Midbrain (tissue), 1 donor: ENCODE data around the gene ACAN.

Experiments
- DNase-seq: peaks from one replicate; lab custom pipeline; 2025; lab: John Stamatoyannopoulos, UW

Gene ACAN

GRCh38 chr15:88803241-88803919 lies at the start of gene ACAN:
Gene ACAN, plus strand, starts transcription at chr15:88803436. Its CDS starts 32,771 bp downstream, at chr15:88836207.
- no peak for DNase-seq

- no peak for DNase-seq
Measured at GRCh38 chr15:88756521-88756920, 46.7 kb upstream of the ACAN start.

GRCh38 chr15:88756921-88757320 lies 46.3 kb upstream of the ACAN start:
- no peak for DNase-seq

GRCh38 chr15:88759872-88760271 lies 43.4 kb upstream of the ACAN start:
- no peak for DNase-seq

- no peak for DNase-seq
Measured at GRCh38 chr15:88764448-88764847, 38.8 kb upstream of the ACAN start.

DNA sequence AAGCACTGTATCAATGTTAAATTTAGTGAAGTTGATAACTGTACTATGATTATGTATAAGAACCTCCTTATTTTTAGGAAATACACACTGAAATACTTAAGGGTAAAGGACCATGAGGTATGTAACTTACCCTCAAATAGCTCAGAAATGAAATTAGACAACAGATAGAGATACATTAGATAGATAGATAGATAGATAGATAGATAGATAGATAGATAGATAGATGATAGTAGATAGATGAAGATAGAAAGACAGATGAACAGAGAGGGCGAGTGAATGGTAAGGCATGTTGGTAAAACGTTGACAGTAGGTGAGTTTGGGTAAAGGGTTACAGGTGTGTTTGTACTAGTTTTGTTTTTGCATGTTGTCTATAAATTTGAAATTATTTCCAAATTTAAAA lies 38.0 kb upstream of the ACAN start:
- no peak for DNase-seq

DNA sequence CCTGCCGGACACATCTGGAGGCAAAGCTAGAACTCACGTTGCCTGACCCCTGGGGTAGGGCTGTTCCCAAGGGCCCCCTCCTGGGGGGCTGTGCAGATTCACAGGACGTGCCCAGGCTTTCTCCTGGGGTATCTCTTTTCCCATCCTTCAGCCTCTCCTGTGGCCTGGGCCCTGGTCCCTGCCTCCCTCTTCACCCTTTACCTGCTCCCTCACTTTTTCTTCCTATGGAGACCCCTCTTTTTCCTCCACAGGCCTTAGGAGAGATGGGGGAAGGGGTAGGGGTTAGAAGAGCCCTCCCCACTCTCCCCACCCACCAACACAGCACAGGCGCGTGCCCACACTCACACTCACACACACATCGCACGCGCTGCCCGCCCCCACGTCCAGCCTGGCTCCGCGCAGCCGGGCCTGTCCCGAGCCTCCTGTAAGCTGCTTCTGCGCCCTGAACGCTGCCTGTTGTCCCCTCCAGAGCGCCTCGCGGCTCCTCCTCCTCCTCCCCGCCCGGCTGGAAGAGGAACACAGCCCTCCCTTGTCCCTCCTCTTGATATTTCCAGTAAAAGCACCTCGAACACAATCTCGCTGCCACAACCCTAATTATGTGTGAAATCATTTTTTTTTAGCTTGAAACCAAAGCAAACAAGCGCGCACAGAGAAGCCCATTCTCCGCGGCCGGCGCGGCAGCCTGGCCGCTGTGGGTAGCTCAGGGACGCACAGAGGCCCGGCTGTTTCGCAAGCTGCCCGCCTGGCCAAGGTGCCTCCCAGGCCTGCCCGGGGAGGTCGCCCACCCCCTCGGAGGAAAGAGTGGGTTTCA lies 33.9 kb upstream of the ACAN start:
- DNase-seq = peak; percentile 9

GRCh38 chr15:88775776-88776175 lies 27.5 kb upstream of the ACAN start:
- DNase-seq = no peak

DNA sequence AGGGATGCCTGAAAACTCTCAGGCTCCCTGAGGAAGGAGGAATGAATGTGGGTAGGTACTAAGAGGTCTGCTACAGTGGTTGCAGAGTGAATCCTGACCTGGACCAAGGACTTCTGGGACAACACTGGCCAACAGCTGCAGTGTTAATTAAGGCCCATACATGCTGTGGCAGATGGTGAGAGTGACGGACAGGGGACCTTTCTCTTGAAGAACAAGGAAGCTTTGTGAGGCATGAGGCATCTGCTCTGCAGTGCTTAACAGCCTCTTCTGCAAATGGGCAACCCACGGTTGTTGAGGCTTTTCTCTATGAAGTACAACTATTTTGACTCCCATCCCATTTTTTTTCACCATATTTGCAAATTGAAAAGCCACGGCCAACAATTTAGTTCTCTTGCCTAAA lies 26.6 kb upstream of the ACAN start:
- DNase-seq = peak; percentile 43

DNA sequence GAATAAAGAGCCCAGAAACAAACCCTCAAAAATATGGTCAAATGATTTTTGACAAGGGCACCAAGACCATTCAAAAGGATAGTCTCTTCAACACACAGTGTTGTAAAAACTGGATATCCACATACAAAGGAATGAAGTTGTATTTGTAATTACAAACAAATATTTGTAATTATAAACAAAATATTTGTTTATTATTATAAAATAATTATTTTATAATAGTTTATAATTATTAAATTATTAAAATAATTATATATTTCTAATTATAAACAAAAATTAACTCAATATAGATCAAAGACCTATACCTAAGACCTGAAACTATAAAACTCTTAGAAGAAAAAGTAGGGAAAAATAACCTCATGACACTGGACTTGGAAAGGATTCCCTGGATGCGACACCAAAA lies 23.3 kb upstream of the ACAN start:
- no peak for DNase-seq

GRCh38 chr15:88782465-88782864 lies 20.8 kb upstream of the ACAN start:
- DNase-seq = no peak

DNA sequence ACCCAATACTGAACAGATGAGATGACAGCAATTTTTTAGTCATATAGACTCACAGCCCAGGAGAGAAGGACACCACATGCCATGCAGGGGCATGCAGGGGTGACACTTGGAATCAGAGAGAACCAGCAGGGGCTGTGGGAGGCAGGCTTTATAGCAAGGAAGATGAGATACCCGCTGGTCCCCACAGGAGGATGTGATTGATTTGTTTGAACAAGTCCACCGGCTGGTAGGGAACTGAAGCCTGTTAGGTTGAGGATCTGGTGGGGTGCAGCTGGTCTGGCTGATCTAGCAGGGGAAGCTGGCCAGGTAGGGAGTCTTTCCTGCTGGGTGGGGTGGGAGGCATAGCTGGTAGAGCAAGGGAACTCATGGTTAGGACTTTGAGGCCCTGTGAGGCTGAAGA lies 18.0 kb upstream of the ACAN start:
- no peak for DNase-seq

DNA sequence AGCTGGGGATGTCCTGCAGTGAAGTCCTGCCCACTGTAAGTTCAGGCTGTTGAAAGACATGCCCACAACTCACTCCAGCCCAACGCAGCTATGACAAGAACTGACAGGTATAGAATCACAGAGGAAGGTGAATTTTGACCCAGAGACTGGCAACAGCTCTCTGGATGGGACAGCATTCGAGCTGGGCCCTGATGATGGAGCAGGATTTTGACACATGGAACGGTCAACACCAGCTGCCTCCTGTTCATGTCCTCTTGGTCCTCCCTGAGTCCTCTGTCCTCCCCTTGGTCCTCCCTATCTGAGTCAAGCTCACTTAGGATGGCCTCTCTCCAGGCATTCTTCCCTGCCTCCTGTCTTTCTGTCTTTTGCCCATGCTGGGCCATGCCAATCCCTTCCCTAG lies 15.2 kb upstream of the ACAN start:
- no peak for DNase-seq

GRCh38 chr15:88788816-88789215 lies 14.4 kb upstream of the ACAN start:
- DNase-seq = no peak

DNA sequence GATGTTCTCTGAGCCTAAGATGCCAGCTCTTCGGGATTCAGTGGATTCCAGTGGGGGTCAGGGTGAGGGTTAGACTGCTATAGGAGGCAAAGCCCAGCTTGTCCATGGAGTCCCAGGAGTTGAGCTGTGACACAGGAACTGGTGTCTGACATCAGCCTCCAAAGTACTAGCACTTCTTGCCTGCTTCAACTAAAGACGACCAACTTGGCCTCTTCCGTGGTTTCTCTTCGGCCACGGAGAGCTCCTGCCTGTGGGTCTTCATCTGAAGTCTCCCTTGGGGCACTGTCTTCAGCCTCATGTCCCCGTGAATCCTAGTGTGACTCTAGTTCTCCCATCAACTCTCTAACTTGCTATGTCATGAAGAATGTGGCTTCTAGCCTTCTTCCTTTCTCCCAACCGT lies 12.8 kb upstream of the ACAN start:
- no peak for DNase-seq

DNA sequence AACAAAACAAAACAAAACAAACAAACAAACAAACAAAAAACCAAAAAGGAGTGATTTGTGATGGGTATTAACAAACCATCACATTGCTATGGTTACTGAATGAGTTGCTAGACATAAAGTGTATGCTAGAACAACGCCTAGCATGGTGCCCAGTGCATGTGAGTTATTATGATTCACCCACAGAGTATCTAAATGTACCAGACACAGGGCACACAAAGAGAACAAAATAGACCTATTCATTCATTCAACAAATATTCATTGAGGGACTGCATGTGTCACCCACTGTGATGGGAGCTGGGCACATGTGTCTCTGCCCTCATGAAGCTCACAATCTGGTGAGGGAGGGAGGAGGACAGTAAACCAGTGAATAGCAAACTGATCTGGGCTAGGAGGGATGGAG lies 11.6 kb upstream of the ACAN start:
- no peak for DNase-seq

DNA sequence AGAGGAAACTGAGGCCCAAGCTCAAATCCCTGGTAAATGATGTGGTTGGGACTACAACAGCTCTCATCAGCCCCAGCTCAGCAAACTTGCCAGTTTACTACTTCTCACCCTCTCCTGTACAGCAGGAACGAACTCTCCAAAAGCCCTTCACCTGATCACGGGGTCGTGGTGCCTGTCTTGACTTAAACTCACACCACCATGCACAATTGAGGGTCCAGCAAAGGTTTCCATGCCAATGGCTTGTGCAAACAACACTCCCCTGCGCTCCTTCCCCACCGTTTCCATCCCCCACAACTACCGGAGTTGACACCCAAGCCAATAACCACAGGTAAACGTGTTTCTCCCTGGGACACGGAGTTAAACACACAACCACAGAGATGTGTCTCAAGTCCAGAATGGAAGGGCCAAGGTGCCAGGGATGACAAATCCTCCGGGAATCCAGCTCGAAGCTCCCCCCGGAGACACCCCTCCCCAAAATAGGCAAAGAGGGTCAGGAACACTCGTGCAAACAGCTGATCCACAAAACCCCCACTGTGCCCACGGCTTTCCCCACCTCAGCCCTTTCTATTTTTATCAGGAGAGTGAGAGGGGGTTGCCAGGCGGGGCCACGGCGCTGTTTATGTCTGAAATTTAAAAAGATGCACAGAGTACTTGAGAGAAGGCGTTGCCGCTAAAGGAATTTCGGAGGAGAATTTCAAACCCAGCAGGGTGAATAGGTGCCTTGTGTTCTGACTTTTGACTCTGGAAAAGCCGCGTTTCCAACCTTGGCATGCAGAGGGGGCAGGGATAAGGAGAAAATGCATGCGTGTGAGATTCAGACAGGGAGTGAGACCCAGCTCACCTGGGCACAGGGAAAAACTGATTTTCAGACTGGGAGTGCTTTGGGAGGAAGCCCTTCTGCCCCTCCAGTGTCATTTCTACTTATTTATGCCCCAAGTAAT lies 10.6 kb upstream of the ACAN start:
- no peak for DNase-seq

DNA sequence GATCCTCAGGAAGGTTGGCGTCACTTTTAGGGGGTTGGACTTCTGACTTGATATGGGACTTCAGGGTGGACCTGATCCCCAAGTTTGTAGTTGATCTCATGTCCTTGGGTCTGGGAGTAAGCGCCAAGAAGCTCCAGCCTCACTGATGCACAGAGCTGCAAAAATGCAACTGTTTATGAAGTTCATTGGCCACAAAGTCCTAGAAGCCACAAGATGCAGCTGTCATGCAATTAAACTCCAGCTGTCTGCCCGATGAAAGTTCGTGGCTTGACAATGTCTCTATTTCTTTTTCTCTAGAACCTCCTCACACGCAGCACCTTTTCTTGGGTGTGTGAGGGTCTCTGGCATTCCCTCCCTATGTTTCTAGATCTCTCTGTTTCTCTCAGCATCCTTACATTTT lies 9.2 kb upstream of the ACAN start:
- no peak for DNase-seq

- no peak for DNase-seq
Measured at GRCh38 chr15:88797663-88798339, 5.4 kb upstream of the ACAN start.

DNA sequence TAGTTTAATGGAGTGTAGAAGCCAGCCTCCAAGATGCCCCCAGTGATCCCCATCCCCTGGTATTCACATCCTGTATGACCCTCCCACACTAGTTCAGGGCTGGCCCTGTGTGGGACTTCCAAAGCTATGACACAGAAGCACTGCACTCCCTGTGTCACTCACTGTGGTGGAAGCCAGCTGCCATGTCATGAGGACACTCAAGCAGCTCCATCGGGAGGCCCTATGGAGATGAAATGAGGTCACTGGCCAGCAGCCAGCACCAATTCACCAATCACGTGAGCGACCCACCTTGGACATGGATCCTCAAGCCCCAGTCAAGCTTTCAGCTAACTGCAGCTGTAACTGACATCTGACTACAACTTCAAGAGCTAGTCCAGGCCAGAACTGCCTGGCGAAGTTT lies 3.9 kb upstream of the ACAN start:
- DNase-seq = no peak

DNA sequence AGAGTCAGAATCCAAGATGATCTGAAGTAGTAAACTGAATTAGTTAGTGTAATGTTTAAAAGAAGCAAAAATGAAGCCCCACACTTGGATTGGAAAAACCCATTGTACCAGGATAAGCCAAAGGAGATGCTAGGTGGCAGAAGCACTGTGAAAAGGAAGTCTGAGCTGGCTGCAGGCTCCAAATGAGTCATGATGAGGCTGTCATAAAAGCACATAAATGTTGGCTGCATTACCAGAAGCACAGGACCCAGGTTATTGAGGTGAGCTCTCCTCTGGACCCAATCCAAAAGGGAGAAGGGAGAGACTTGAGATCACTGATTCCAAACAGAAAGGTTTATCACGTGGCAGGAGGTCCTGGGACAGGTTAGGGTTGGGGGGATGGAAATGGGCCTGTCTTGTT lies 3.2 kb upstream of the ACAN start:
- no peak for DNase-seq

GRCh38 chr15:88800738-88801137 lies 2.5 kb upstream of the ACAN start:
- DNase-seq = no peak
